OCI-M2 (cell line): ENCODE results near the gene PPFIBP2.

Experiments
- DNase-seq: peaks from one replicate; lab custom pipeline; 2025; ENCODE audit not compliant: unreplicated experiment; lab: John Stamatoyannopoulos, UW

PPFIBP2 gene

GRCh38 chr11:7548659-7549274 is 35.0 kb downstream of the PPFIBP2 start:
- DNase-seq, result no peak

- DNase-seq, result no peak
These were observed 35.9 kb downstream of the PPFIBP2 start for GRCh38 chr11:7549681-7550080.

- DNase-seq, result no peak
These were observed 37.8 kb downstream of the PPFIBP2 start for GRCh38 chr11:7551571-7551970.

- DNase-seq, result no peak
These were observed 38.9 kb downstream of the PPFIBP2 start for GRCh38 chr11:7552666-7553065.

GRCh38 chr11:7555052-7555699 is 41.4 kb downstream of the PPFIBP2 start:
- no peak for DNase-seq

GRCh38 chr11:7558046-7558445 is 44.2 kb downstream of the PPFIBP2 start:
- no peak for DNase-seq

GRCh38 chr11:7559398-7560283 is 45.8 kb downstream of the PPFIBP2 start:
- no peak for DNase-seq

GRCh38 chr11:7561562-7561961 is 47.8 kb downstream of the PPFIBP2 start:
- DNase-seq, result no peak

GRCh38 chr11:7563281-7563680 is 49.5 kb downstream of the PPFIBP2 start:
- DNase-seq, result no peak

GRCh38 chr11:7564803-7565202 is 51.0 kb downstream of the PPFIBP2 start:
- no peak for DNase-seq

GRCh38 chr11:7567311-7567710 is 53.5 kb downstream of the PPFIBP2 start:
- no peak for DNase-seq

- no peak for DNase-seq
These were observed 55.2 kb downstream of the PPFIBP2 start for GRCh38 chr11:7569044-7569443.

- no peak for DNase-seq
These were observed 56.4 kb downstream of the PPFIBP2 start for GRCh38 chr11:7570241-7570640.

- DNase-seq, result no peak
These were observed 57.2 kb downstream of the PPFIBP2 start for GRCh38 chr11:7570938-7571521.

- DNase-seq, result no peak
These were observed 57.8 kb downstream of the PPFIBP2 start for GRCh38 chr11:7571640-7572000.

- DNase-seq, result no peak
These were observed 58.4 kb downstream of the PPFIBP2 start for GRCh38 chr11:7572001-7572712.

- DNase-seq, result no peak
These were observed 59.4 kb downstream of the PPFIBP2 start for GRCh38 chr11:7573193-7573557.

GRCh38 chr11:7573558-7574296 is 59.9 kb downstream of the PPFIBP2 start:
- DNase-seq, result no peak

GRCh38 chr11:7574491-7575130 is 60.8 kb downstream of the PPFIBP2 start:
- no peak for DNase-seq
